Peyer's patch (tissue), 4 donors: ENCODE data around the gene MRPS2. TPM values are rescaled to one million over a fixed set of nuclear protein-coding genes. Genes with fewer than 3 reads are reported as not detected.
"Not testable (repeated sequence)": the region's sequence is repeated elsewhere in the genome, so short reads cannot be mapped to it uniquely, and the experiment has no call there.

Experiments
- DNase-seq, 3 donors: peaks; one replicate each; pipeline ENCODE4 v3.0.0-alpha.2; 2017 to 2019
- H3K27ac ChIP-seq, 4 donors: fragments of 200-600 bp; sonication (generic); one replicate each; pipeline ENCODE4 v1.5.1; 2016 to 2019
- H3K27me3 ChIP-seq, 2 donors: fragments of 200-600 bp; sonication (generic); one replicate each; pipeline ENCODE4 v1.5.1; 2019
- H3K36me3 ChIP-seq, 3 donors: fragments of 200-600 bp; sonication (generic); one replicate each; pipeline ENCODE4 v1.5.1; 2016 to 2019
- H3K4me1 ChIP-seq, 4 donors: fragments of 200-600 bp; sonication (generic); one replicate each; pipeline ENCODE4 v1.5.1; 2016 to 2019
- H3K4me3 ChIP-seq, 4 donors: fragments of 200-600 bp; sonication (generic); 1 replicate in 3 of 4; 2 replicates in 1 of 4; pipeline ENCODE4 v1.5.1; 2016 to 2019; ENCODE audit warnings: mild to moderate bottlenecking in 1 of 4
- H3K9me3 ChIP-seq, 4 donors: fragments of 200-600 bp; sonication (generic); one replicate each; pipeline ENCODE4 v1.5.1; 2016 to 2019; ENCODE audit warnings: mild to moderate bottlenecking in 1 of 4
- CTCF ChIP-seq, 6 experiments: fragments of 450-650 bp in 4 of 6; fragments of 200-600 bp in 2 of 6; sonication (generic) in 1 of 6; IDR thresholded peaks; one replicate each; pipeline ENCODE4 v1.5.1; 2017 to 2019; ENCODE audit warnings: antibody characterized with exemption in 6 of 6, mild to moderate bottlenecking in 3 of 6, moderate library complexity in 1 of 6
- POLR2A ChIP-seq, 2 donors: fragments of 450-650 bp; IDR thresholded peaks; one replicate each; pipeline ENCODE4 v1.5.1; 2017; ENCODE audit warnings: antibody characterized with exemption in 2 of 2, mild to moderate bottlenecking in 2 of 2, moderate library complexity in 2 of 2
- total RNA-seq, 4 donors: library from RNA; depleted of rRNA; stranded (reverse); fragments of >200 nt; gene quantifications; one replicate each; pipeline ENCODE4 v1.1.0, GENCODE V29; 2016

Gene MRPS2
- total RNA-seq, 4 donors from 2014 or later: 22.3 to 42.7 (median 32.4) TPM

- Histone ChIP-seq H3K9me3 (no peaks in the 10 kb centered on the region), H3K4me3 (no peak overlapping the region), H3K36me3 (peaks cover 0 to 18% (median 0%) of the 10 kb centered on the region in 3 donors), H3K27ac (no peak overlapping the region), H3K27me3 (no peaks in the 10 kb centered on the region), H3K4me1 (no peaks in the 10 kb centered on the region)
- TF ChIP-seq CTCF (IDR thresholded peaks at IDR 0.05) (no peak), POLR2A (IDR thresholded peaks at IDR 0.05) (no peak)
- peak in 2 of 3 donors; percentile 15 to 24 for DNase-seq
Observed at GRCh38 chr9:135508211-135508820, 7.8 kb downstream of the MRPS2 start.

- H3K4me1 ChIP-seq: no peaks in the 10 kb centered on the region
- no peak overlapping the region for H3K4me3 ChIP-seq
- H3K27ac ChIP-seq: no peak overlapping the region
- no peak for DNase-seq
- H3K27me3 ChIP-seq: no peaks in the 10 kb centered on the region
- TF ChIP-seq POLR2A (IDR thresholded peaks at IDR 0.05) (no peak), CTCF (IDR thresholded peaks at IDR 0.05) (no peak)
- no peaks in the 10 kb centered on the region for H3K9me3 ChIP-seq
- H3K36me3 ChIP-seq: peaks cover 0 to 7% (median 0%) of the 10 kb centered on the region in 3 donors
Observed at GRCh38 chr9:135509458-135509857, 9.0 kb downstream of the MRPS2 start.

- DNase-seq: peak in 2 of 3 donors; percentile 8 to 11
- TF ChIP-seq POLR2A (IDR thresholded peaks at IDR 0.05) (no peak), CTCF (IDR thresholded peaks at IDR 0.05) (no peak)
- H3K27me3 ChIP-seq: no peaks in the 10 kb centered on the region
Observed at GRCh38 chr9:135512241-135512603, 11.7 kb downstream of the MRPS2 start.

GRCh38 chr9:135512904-135513303 lies 12.4 kb downstream of the MRPS2 start:
- H3K4me3 ChIP-seq: no peak overlapping the region
- no peaks in the 10 kb centered on the region for H3K9me3 ChIP-seq
- H3K4me1 ChIP-seq: no peaks in the 10 kb centered on the region
- TF ChIP-seq POLR2A (IDR thresholded peaks at IDR 0.05): no peak
- no peak for TF ChIP-seq CTCF (IDR thresholded peaks at IDR 0.05)
- H3K27ac ChIP-seq: no peak overlapping the region
- H3K27me3 ChIP-seq: no peaks in the 10 kb centered on the region
- peak in 2 of 3 donors; percentile 16 to 33 for DNase-seq
- H3K36me3 ChIP-seq: no peaks in the 10 kb centered on the region

More at GRCh38 chr9:135512241-135512603, 11.7 kb downstream of the MRPS2 start:
- Histone ChIP-seq H3K4me3 (no peak overlapping the region), H3K27ac (no peak overlapping the region), H3K4me1 (no peaks in the 10 kb centered on the region), H3K36me3 (no peaks in the 10 kb centered on the region), H3K9me3 (no peaks in the 10 kb centered on the region)

GRCh38 chr9:135513351-135513846 lies 12.9 kb downstream of the MRPS2 start:
- H3K36me3 ChIP-seq: no peaks in the 10 kb centered on the region
- H3K4me1 ChIP-seq: no peaks in the 10 kb centered on the region
- peak in 2 of 3 donors; percentile 25 to 26 for DNase-seq
- no peak overlapping the region for H3K4me3 ChIP-seq
- no peak overlapping the region for H3K27ac ChIP-seq
- H3K27me3 ChIP-seq: no peaks in the 10 kb centered on the region
- no peaks in the 10 kb centered on the region for H3K9me3 ChIP-seq
- TF ChIP-seq CTCF (IDR thresholded peaks at IDR 0.05) (no peak), POLR2A (IDR thresholded peaks at IDR 0.05) (no peak)

- not testable (repeated sequence) for H3K9me3 ChIP-seq, H3K27me3 ChIP-seq, DNase-seq, H3K27ac ChIP-seq, H3K36me3 ChIP-seq, H3K4me1 ChIP-seq, H3K4me3 ChIP-seq
Observed at GRCh38 chr9:135513906-135514305, 13.4 kb downstream of the MRPS2 start.
